K562 (cell line): Measurements from ENCODE around the gene B3GALT4. TPM values are rescaled to one million over a fixed set of nuclear protein-coding genes. Genes with fewer than 3 reads are reported as not detected.

Experiments used
- ATF1 ChIP-seq, 2 experiments: fragments of 450-650 bp in 1 of 2; IDR thresholded peaks; 2 replicates each; pipeline ENCODE4 v1.6.1; 2016; ENCODE audit warnings: missing compliant biosample characterization in 1 of 2, missing genetic modification characterization in 1 of 2
- CCAR2 ChIP-seq: fragments of 200-400 bp; formaldehyde crosslinking; IDR thresholded peaks from 2 replicates; pipeline ENCODE4 v1.6.1; 2017; ENCODE audit warnings: mild to moderate bottlenecking, low read depth, low read length
- FOXJ2 ChIP-seq: fragments of 200-800 bp; sonication (Bioruptor generic); IDR thresholded peaks from 2 replicates; pipeline ENCODE4 v1.6.1; 2016; ENCODE audit warnings: missing genetic modification characterization, missing compliant biosample characterization
- GTF2E2 ChIP-seq: fragments of 200-800 bp; sonication (Bioruptor generic); IDR thresholded peaks from 2 replicates; pipeline ENCODE4 v1.6.1; 2016; ENCODE audit warnings: missing genetic modification characterization, missing compliant biosample characterization
- HNRNPL ChIP-seq: fragments of 200-400 bp; formaldehyde crosslinking; IDR thresholded peaks from 2 replicates; pipeline ENCODE4 v1.6.1; 2017; ENCODE audit warnings: low read depth, mild to moderate bottlenecking, low read length
- MCM2 ChIP-seq: fragments of 450-650 bp; IDR thresholded peaks from 2 replicates; pipeline ENCODE4 v1.6.1; 2017; ENCODE audit warnings: low read depth, mild to moderate bottlenecking
- MCM3 ChIP-seq: fragments of 450-650 bp; IDR thresholded peaks from 2 replicates; pipeline ENCODE4 v1.6.1; 2016
- MTA2 ChIP-seq: fragments of 450-650 bp; IDR thresholded peaks from 2 replicates; pipeline ENCODE4 v1.6.1; 2016; ENCODE audit warnings: low read depth
- POLR2B ChIP-seq: fragments of 450-650 bp; IDR thresholded peaks from 2 replicates; pipeline ENCODE4 v1.6.1; 2018; ENCODE audit warnings: low read depth; ENCODE audit not compliant: partially characterized antibody
- RBM39 ChIP-seq: fragments of 200-400 bp; formaldehyde crosslinking; optimal IDR thresholded peaks from 2 replicates; pipeline ENCODE3; 2018; ENCODE audit warnings: low read depth, low read length
- TBL1XR1 ChIP-seq, 2 experiments: IDR thresholded peaks; 2 replicates each; pipeline ENCODE4 v1.6.1; 2012; ENCODE audit warnings: improper control_type of control experiment in 2 of 2, low read length in 2 of 2, mild to moderate bottlenecking in 1 of 2
- TEAD2 ChIP-seq: fragments of 450-650 bp; IDR thresholded peaks from 2 replicates; pipeline ENCODE4 v1.6.1; 2016; ENCODE audit warnings: missing genetic modification characterization, control low read depth, missing compliant biosample characterization
- VEZF1 ChIP-seq: fragments of 200-800 bp; sonication (Bioruptor generic); IDR thresholded peaks from 2 replicates; pipeline ENCODE4 v1.6.1; 2017; ENCODE audit warnings: missing genetic modification characterization, missing compliant biosample characterization
- ZNF318 ChIP-seq, 2 experiments: fragments of 450-650 bp; IDR thresholded peaks; 2 replicates each; pipeline ENCODE4 v1.6.1; 2016; ENCODE audit warnings: mild to moderate bottlenecking in 2 of 2, borderline replicate concordance in 1 of 2, low read depth in 1 of 2, moderate library complexity in 1 of 2
- polyA plus RNA-seq, 8 experiments: library from polyadenylated mRNA; depleted of rRNA in 4 of 8; stranded (reverse) in 5 of 8; unstranded in 3 of 8; fragments of >200 nt; fragmentation: Nextera tagmentation in 2 of 8; fragmentation: Illumina TruSeq in 1 of 8; extraction: Ambion mirVana in 2 of 8; extraction: Trizol in 1 of 8; gene quantifications; 2 replicates each; pipeline versions ENCODE4 v1.2.1 to v1.2.3, GENCODE V29; 2011 to 2014; ENCODE audit warnings: inconsistent platforms in 1 of 8, missing spikeins in 1 of 8
- total RNA-seq, 7 experiments: library from RNA; depleted of rRNA in 6 of 7; stranded (reverse); fragments of >200 nt in 6 of 7; fragmentation: Illumina TruSeq in 2 of 7; extraction: Trizol in 2 of 7; gene quantifications; 2 replicates each; pipeline versions ENCODE4 v1.2.1 to v1.2.3, GENCODE V29; 2011 to 2021; ENCODE audit warnings: low replicate concordance in 1 of 7

Gene B3GALT4
- total and polyA plus RNA-seq, 9 of the 15 experiments (the other 6 are each of a cell fraction or from before 2014, with no cell fraction given), result 0.11 to 1.3 (median 0.53) TPM; not detected in 1

GRCh38 chr6:33299237-33299944 is 22.5 kb downstream of the B3GALT4 start (continued):
- TF ChIP-seq TBL1XR1 (IDR thresholded peaks at IDR 0.05; ENCODE audit: low read length in 2 of 2) (peak in 1 of 2 experiments; percentile 9; a peak in 1 of 4 replicates), ATF1 (CRISPR knock-in tag; IDR thresholded peaks at IDR 0.05) (no peak), ATF1 (tag; IDR thresholded peaks at IDR 0.05) (peak; percentile 87), VEZF1 (peak; percentile 66), MCM2 (no peak), ZNF318 (IDR thresholded peaks at IDR 0.05; ENCODE audit: borderline replicate concordance in 1 of 2, low read depth in 1 of 2) (0 out of 4 replicates have a peak, but pooled peaks of 1 of the 2 experiments have one; percentile 35), POLR2B (peak; percentile 98), FOXJ2 (tag) (peak; percentile 89; the same call in 1 of the 2 replicates), HNRNPL (no peak), MCM3 (no peak), CCAR2 (no peak; the same call in 1 of the 2 replicates), TEAD2 (no peak), GTF2E2 (tag) (no peak; the same call in 1 of the 2 replicates), RBM39 (peak; percentile 69), MTA2 (peak; percentile 7)
